Stimulated activated memory B cell treated with anti-CD40 and anti-IgM and Interleukin-4, amounts not matched to agents 10 μg/mL and 1 μg/mL and 100 μg/mL, for 72 hours (primary cell): Measurements from ENCODE around the gene MSL1.
A peak's percentile ranks its signal among the peaks of the same experiment; 100 is the strongest.

Source experiments
- ATAC-seq: fragments of 150-1000 bp; cut with Tn5 transposase; 2 replicates; pipeline ENCODE4 v1.10.0; 2021
- H3K27ac Mint-ChIP-seq: one replicate; pipeline ENCODE4 v1.8.0; 2022; ENCODE audit warnings: mild to moderate bottlenecking, mixed read lengths
- H3K27me3 Mint-ChIP-seq: one replicate; pipeline ENCODE4 v1.8.0; 2022; ENCODE audit warnings: mixed read lengths
- H3K36me3 Mint-ChIP-seq: one replicate; pipeline ENCODE4 v1.8.0; 2022; ENCODE audit warnings: mixed read lengths
- H3K4me1 Mint-ChIP-seq: one replicate; pipeline ENCODE4 v1.8.0; 2022; ENCODE audit warnings: mixed read lengths
- H3K4me3 Mint-ChIP-seq: one replicate; pipeline ENCODE4 v1.8.0; 2022; ENCODE audit warnings: mild to moderate bottlenecking, moderate library complexity, mixed read lengths
- H3K9me3 Mint-ChIP-seq: one replicate; pipeline ENCODE4 v1.8.0; 2022; ENCODE audit warnings: mixed read lengths

The MSL1 gene

GRCh38 chr17:40098846-40099618 is 22.7 kb upstream of the MSL1 start:
- Mint-ChIP-seq H3K9me3 (peaks cover 3% of the 10 kb centered on the region), H3K36me3 (peaks cover 22% of the 10 kb centered on the region)

GRCh38 chr17:40099619-40100418 is 22.0 kb upstream of the MSL1 start:
- no peak for ATAC-seq
- no peaks in the 10 kb centered on the region for H3K27me3 Mint-ChIP-seq
- H3K27ac Mint-ChIP-seq, result peak overlapping the region; percentile 91
- peaks cover 3% of the 10 kb centered on the region for H3K9me3 Mint-ChIP-seq
- H3K36me3 Mint-ChIP-seq, result peaks cover 20% of the 10 kb centered on the region
- H3K4me3 Mint-ChIP-seq, result peak overlapping the region; percentile 96
- peaks cover 67% of the 10 kb centered on the region for H3K4me1 Mint-ChIP-seq

More at GRCh38 chr17:40098846-40099618, 22.7 kb upstream of the MSL1 start:
- Mint-ChIP-seq H3K4me3 (peak overlapping the region; percentile 96), H3K27me3 (no peaks in the 10 kb centered on the region), H3K27ac (peak overlapping the region; percentile 91), H3K4me1 (peaks cover 67% of the 10 kb centered on the region)
- ATAC-seq, result peak; percentile 79

- Mint-ChIP-seq H3K27me3 (no peaks in the 10 kb centered on the region), H3K9me3 (peaks cover 3% of the 10 kb centered on the region), H3K4me1 (peaks cover 62% of the 10 kb centered on the region), H3K27ac (peak within 1 kb of the TSS; percentile 91), H3K4me3 (peak within 1 kb of the TSS; percentile 96), H3K36me3 (peaks cover 19% of the 10 kb centered on the region)
- no peak for ATAC-seq
Measured at GRCh38 chr17:40100419-40100668, 21.4 kb upstream of the MSL1 start, which contains the start of gene NR1D1. Gene NR1D1 (minus strand): TSS chr17:40100589. CDS start chr17:40100094, 495 bp downstream.

GRCh38 chr17:40100669-40101366 is 21.0 kb upstream of the MSL1 start:
- H3K36me3 Mint-ChIP-seq, result peaks cover 14% of the 10 kb centered on the region
- peaks cover 58% of the 10 kb centered on the region for H3K4me1 Mint-ChIP-seq
- H3K4me3 Mint-ChIP-seq, result peak overlapping the region; percentile 96
- ATAC-seq, result peak; percentile 53
- H3K9me3 Mint-ChIP-seq, result peaks cover 3% of the 10 kb centered on the region
- no peaks in the 10 kb centered on the region for H3K27me3 Mint-ChIP-seq
- H3K27ac Mint-ChIP-seq, result peak overlapping the region; percentile 91

- Mint-ChIP-seq H3K27me3 (no peaks in the 10 kb centered on the region), H3K9me3 (peaks cover 3% of the 10 kb centered on the region), H3K36me3 (peaks cover 6% of the 10 kb centered on the region), H3K4me1 (peaks cover 58% of the 10 kb centered on the region), H3K4me3 (no peak overlapping the region), H3K27ac (peak overlapping the region; percentile 91)
- no peak for ATAC-seq
Measured at GRCh38 chr17:40101367-40102210, 20.2 kb upstream of the MSL1 start.

GRCh38 chr17:40103071-40103661 is 18.6 kb upstream of the MSL1 start:
- Mint-ChIP-seq H3K36me3 (no peaks in the 10 kb centered on the region), H3K27ac (no peak overlapping the region), H3K4me1 (peaks cover 58% of the 10 kb centered on the region), H3K27me3 (no peaks in the 10 kb centered on the region), H3K9me3 (peaks cover 3% of the 10 kb centered on the region), H3K4me3 (no peak overlapping the region)
- ATAC-seq, result no peak

- Mint-ChIP-seq H3K27me3 (no peaks in the 10 kb centered on the region), H3K27ac (no peak overlapping the region), H3K4me1 (peaks cover 58% of the 10 kb centered on the region), H3K36me3 (no peaks in the 10 kb centered on the region), H3K4me3 (no peak overlapping the region), H3K9me3 (peaks cover 1% of the 10 kb centered on the region)
- ATAC-seq, result no peak
Measured at GRCh38 chr17:40103688-40104087, 18.1 kb upstream of the MSL1 start.

- H3K27me3 Mint-ChIP-seq, result no peaks in the 10 kb centered on the region
- peaks cover 46% of the 10 kb centered on the region for H3K4me1 Mint-ChIP-seq
- H3K27ac Mint-ChIP-seq, result no peak overlapping the region
- no peak for ATAC-seq
- no peak overlapping the region for H3K4me3 Mint-ChIP-seq
- no peaks in the 10 kb centered on the region for H3K9me3 Mint-ChIP-seq
- no peaks in the 10 kb centered on the region for H3K36me3 Mint-ChIP-seq
Measured at GRCh38 chr17:40104594-40105486, 16.9 kb upstream of the MSL1 start.

GRCh38 chr17:40105861-40106759 is 15.7 kb upstream of the MSL1 start:
- Mint-ChIP-seq H3K9me3 (no peaks in the 10 kb centered on the region), H3K4me3 (no peak overlapping the region), H3K36me3 (no peaks in the 10 kb centered on the region), H3K27ac (no peak overlapping the region), H3K4me1 (peaks cover 42% of the 10 kb centered on the region), H3K27me3 (no peaks in the 10 kb centered on the region)
- ATAC-seq, result no peak

GRCh38 chr17:40106760-40107521 is 14.8 kb upstream of the MSL1 start:
- Mint-ChIP-seq H3K4me3 (no peak overlapping the region), H3K36me3 (no peaks in the 10 kb centered on the region), H3K27ac (peak overlapping the region; percentile 77), H3K27me3 (no peaks in the 10 kb centered on the region), H3K9me3 (no peaks in the 10 kb centered on the region), H3K4me1 (peaks cover 46% of the 10 kb centered on the region)
- no peak for ATAC-seq

- peak overlapping the region; percentile 77 for H3K27ac Mint-ChIP-seq
- H3K27me3 Mint-ChIP-seq, result no peaks in the 10 kb centered on the region
- ATAC-seq, result peak; percentile 18
- no peaks in the 10 kb centered on the region for H3K36me3 Mint-ChIP-seq
- peak overlapping the region; percentile 46 for H3K4me3 Mint-ChIP-seq
- H3K9me3 Mint-ChIP-seq, result no peaks in the 10 kb centered on the region
- peaks cover 53% of the 10 kb centered on the region for H3K4me1 Mint-ChIP-seq
Measured at GRCh38 chr17:40107522-40108174, 14.1 kb upstream of the MSL1 start.
